Measurements from ENCODE around the gene GRIK1. TPM values are rescaled to one million over a fixed set of nuclear protein-coding genes. Genes with fewer than 3 reads are reported as not detected.

Gene GRIK1
- total RNA-seq, 1 donor from 2014 or later, result 0.39 TPM

DNA sequence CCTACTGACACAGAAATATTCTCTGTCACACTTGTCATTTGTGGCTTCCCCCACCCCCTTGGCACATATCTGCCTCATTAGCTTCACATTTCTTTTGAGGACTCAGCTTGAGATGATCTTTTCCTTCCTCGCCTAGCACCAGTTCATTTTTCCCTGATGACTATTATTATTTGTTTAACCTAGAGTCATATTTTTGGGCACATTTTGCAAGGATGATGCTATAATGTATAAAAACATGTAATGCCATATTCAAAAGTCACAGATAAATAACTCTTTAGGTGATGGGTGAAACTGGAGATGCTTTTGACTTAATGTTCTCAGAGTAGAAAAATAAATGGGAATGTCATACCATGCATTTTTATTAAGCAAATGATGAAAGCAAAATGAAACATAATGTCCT is 438.3 kb downstream of the GRIK1 start:
- peaks cover 8% of the 10 kb centered on the region for H3K36me3 Mint-ChIP-seq (ENCODE audit: unreplicated experiment)
- TF ChIP-seq CTCF (IDR thresholded peaks at IDR 0.05; ENCODE audit: partially characterized antibody, unreplicated experiment), result no peak
- H3K9me3 Mint-ChIP-seq (ENCODE audit: unreplicated experiment), result peaks cover 1% of the 10 kb centered on the region
- peaks cover 3% of the 10 kb centered on the region for H3K27me3 Mint-ChIP-seq (ENCODE audit: unreplicated experiment)
- no peak overlapping the region for H3K4me3 Mint-ChIP-seq (ENCODE audit: unreplicated experiment)
- DNase-seq, result no peak
- no peaks in the 10 kb centered on the region for H3K4me1 Mint-ChIP-seq (ENCODE audit: low read depth, unreplicated experiment)
- no peak overlapping the region for H3K27ac Mint-ChIP-seq (ENCODE audit: unreplicated experiment)

- peaks cover 3% of the 10 kb centered on the region for H3K27me3 Mint-ChIP-seq (ENCODE audit: unreplicated experiment)
- peak; percentile 59 for TF ChIP-seq CTCF (IDR thresholded peaks at IDR 0.05; ENCODE audit: partially characterized antibody, unreplicated experiment)
- peaks cover 8% of the 10 kb centered on the region for H3K36me3 Mint-ChIP-seq (ENCODE audit: unreplicated experiment)
- no peak overlapping the region for H3K27ac Mint-ChIP-seq (ENCODE audit: unreplicated experiment)
- H3K9me3 Mint-ChIP-seq (ENCODE audit: unreplicated experiment), result peaks cover 1% of the 10 kb centered on the region
- no peak overlapping the region for H3K4me3 Mint-ChIP-seq (ENCODE audit: unreplicated experiment)
- DNase-seq, result peak; percentile 39
- no peaks in the 10 kb centered on the region for H3K4me1 Mint-ChIP-seq (ENCODE audit: low read depth, unreplicated experiment)
These were observed 440.0 kb downstream of the GRIK1 start for GRCh38 chr21:29499734-29500343.

GRCh38 chr21:29499229-29499628 is 440.6 kb downstream of the GRIK1 start:
- TF ChIP-seq CTCF (IDR thresholded peaks at IDR 0.05; ENCODE audit: partially characterized antibody, unreplicated experiment), result no peak
- H3K4me3 Mint-ChIP-seq (ENCODE audit: unreplicated experiment), result no peak overlapping the region
- H3K36me3 Mint-ChIP-seq (ENCODE audit: unreplicated experiment), result peaks cover 8% of the 10 kb centered on the region
- H3K9me3 Mint-ChIP-seq (ENCODE audit: unreplicated experiment), result peaks cover 1% of the 10 kb centered on the region
- H3K27ac Mint-ChIP-seq (ENCODE audit: unreplicated experiment), result no peak overlapping the region
- no peaks in the 10 kb centered on the region for H3K4me1 Mint-ChIP-seq (ENCODE audit: low read depth, unreplicated experiment)
- DNase-seq, result no peak
- H3K27me3 Mint-ChIP-seq (ENCODE audit: unreplicated experiment), result peaks cover 3% of the 10 kb centered on the region

DNA sequence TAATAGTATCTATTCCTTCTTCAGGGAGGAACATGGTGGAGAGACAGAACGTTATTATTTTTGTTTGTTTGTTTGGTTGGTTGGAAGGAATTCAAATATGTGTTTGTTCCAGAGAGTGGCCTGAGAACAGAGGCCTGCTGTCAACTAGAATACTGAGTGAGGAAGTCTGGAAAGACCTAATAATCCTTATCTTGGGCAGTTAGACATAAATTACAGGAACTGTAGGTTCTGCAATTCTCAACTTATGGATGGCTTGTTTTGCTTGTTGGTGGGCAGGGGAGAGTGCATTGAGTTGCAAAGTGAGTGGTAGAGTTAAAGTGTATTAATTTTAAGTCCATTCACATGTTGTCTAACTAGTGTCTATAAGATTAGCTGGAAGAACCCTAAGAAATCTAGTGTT is 443.5 kb downstream of the GRIK1 start:
- Mint-ChIP-seq H3K9me3 (ENCODE audit: unreplicated experiment) (peaks cover 2% of the 10 kb centered on the region), H3K27me3 (ENCODE audit: unreplicated experiment) (peaks cover 3% of the 10 kb centered on the region), H3K27ac (ENCODE audit: unreplicated experiment) (no peak overlapping the region), H3K36me3 (ENCODE audit: unreplicated experiment) (peaks cover 8% of the 10 kb centered on the region), H3K4me3 (ENCODE audit: unreplicated experiment) (no peak overlapping the region), H3K4me1 (ENCODE audit: low read depth, unreplicated experiment) (no peaks in the 10 kb centered on the region)
- no peak for DNase-seq
- TF ChIP-seq CTCF (IDR thresholded peaks at IDR 0.05; ENCODE audit: partially characterized antibody, unreplicated experiment), result no peak

DNA sequence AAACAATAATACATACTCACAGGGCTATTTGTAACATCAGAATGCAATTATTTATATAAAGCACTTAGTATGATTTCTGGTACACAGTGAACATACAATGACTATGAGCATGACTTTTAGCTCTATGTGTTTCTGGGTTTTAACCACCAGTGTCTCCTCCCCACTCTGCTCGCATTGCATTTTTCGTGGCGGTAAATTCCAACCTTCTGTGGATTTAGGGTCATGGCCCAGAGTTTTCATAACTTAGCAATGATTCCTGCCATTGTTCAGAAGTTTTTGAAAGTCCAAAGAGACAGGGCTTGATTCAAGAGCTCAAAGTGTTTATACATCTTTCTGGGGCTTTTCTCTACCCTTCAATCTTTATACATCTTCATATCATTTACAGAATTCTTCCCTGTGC is 449.8 kb downstream of the GRIK1 start:
- no peak overlapping the region for H3K27ac Mint-ChIP-seq (ENCODE audit: unreplicated experiment)

More for the DNA sequence above, 449.8 kb downstream of the GRIK1 start:
- peaks cover 2% of the 10 kb centered on the region for H3K4me1 Mint-ChIP-seq (ENCODE audit: low read depth, unreplicated experiment)
- peaks cover 5% of the 10 kb centered on the region for H3K36me3 Mint-ChIP-seq (ENCODE audit: unreplicated experiment)
- no peak for TF ChIP-seq CTCF (IDR thresholded peaks at IDR 0.05; ENCODE audit: partially characterized antibody, unreplicated experiment)
- no peak overlapping the region for H3K4me3 Mint-ChIP-seq (ENCODE audit: unreplicated experiment)
- H3K27me3 Mint-ChIP-seq (ENCODE audit: unreplicated experiment), result peaks cover 5% of the 10 kb centered on the region
- peaks cover 1% of the 10 kb centered on the region for H3K9me3 Mint-ChIP-seq (ENCODE audit: unreplicated experiment)
- DNase-seq, result no peak
